HG03469 (cell line): ENCODE results near the gene LSP1.
"Not testable (repeated sequence)": the region's sequence is repeated elsewhere in the genome, so short reads cannot be mapped to it uniquely, and the experiment has no call there.

Experiments
- ATAC-seq: cut with Tn5 transposase; IDR thresholded peaks from one replicate; pipeline ENCODE4 v1.9.1; 2021; ENCODE audit warnings: mild to moderate bottlenecking, moderate library complexity, moderate number of reproducible peaks; ENCODE audit not compliant: unreplicated experiment

Gene LSP1

DNA sequence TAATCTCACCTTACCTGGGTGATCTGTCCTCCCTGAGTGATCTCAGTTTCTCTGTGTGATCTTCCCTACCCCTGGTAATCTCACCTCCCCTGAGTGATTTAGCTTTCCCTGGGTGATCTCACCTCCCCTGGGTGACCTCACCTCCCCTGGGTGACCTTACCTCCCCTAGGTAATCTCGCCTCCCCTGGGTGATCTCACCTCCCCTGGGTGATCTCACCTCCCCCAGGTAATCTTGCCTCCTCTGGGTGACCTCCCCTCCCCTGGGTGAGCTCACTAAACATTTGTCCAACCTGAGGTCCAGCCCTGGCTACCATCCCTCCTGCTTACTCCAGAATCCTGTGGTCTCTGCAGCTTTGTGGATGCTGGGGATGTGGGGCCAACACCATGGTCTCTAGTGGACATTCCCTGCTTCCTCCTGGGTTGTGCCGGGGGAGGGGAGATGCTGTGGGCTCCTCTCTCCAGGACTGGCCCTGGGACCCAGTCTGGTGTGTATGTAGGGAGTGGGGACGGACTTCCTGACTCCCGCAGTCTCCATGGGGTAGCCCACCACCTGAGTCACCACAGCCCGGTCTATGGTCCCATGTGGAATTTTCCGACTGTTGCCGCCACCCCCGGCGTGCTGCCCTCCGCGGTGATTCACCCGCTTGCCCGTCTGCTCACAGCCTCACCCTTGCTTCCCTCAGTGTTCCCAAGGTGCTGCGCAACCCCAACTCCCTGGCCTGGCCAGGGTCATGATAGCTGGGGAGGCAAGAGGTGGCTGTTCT, 9.9 kb downstream of the LSP1 start:
- ATAC-seq = no peak

DNA sequence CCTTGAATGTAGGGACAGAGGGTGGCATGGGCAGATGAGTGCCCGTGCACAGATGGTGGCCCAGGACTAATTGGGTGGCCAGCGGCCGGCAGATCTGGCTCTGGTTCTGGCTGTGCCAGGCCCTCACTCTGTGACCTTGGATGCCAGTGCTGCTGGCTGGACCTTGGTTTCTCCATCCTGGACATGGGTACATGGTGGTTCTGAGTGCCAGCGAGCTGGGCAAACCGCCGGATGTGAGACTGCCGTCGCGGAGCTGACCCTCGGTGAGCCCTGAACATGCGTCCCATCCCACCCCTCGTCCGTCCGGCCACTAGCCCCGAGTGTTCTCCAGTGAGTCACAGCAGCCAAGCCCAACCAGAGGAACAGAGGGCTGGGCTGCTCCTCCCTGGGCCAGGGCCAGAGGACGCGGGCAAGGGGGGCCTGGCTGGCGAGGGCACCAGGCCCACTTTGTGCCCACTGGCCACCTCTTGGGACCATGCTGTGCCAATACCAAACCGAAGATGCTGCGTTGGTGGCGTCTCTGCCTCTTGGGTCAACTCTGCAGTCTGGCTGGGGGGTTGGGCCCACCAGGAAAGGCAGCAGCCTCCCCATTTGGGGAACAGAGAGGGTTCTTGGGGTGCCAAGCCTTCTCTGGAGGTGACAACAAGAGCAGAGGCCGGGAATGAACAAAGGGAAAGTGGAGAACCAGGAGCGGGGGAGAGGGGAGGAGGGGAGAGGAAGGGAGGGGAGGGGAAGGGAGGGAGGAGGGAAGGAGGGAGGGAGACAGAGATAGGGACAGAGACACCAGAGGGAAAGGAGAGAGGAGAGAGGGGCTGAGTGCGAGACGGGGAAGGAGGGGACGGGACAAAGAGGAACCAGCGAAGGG, 10.7 kb downstream of the LSP1 start:
- ATAC-seq = no peak

DNA sequence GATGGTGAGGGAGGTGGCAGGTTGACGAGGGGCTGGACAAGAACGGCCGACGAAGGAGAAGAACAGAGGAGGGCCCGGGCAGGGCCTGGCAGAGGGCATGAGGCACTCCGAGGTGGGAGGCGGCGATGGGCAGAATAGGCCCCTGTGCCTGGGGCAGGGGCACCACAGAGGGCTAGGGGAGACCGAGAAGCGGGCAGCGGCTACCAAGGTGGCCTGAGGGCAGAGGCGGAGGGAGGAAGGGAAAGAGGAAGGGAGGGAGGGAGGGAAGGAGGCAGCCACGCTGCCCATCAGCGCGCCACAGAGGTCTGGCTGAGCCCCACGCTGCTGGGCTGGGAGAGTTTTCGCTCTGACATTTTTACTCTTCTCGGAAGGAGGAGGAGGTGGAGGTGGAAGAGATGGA, 11.3 kb downstream of the LSP1 start:
- no peak for ATAC-seq

DNA sequence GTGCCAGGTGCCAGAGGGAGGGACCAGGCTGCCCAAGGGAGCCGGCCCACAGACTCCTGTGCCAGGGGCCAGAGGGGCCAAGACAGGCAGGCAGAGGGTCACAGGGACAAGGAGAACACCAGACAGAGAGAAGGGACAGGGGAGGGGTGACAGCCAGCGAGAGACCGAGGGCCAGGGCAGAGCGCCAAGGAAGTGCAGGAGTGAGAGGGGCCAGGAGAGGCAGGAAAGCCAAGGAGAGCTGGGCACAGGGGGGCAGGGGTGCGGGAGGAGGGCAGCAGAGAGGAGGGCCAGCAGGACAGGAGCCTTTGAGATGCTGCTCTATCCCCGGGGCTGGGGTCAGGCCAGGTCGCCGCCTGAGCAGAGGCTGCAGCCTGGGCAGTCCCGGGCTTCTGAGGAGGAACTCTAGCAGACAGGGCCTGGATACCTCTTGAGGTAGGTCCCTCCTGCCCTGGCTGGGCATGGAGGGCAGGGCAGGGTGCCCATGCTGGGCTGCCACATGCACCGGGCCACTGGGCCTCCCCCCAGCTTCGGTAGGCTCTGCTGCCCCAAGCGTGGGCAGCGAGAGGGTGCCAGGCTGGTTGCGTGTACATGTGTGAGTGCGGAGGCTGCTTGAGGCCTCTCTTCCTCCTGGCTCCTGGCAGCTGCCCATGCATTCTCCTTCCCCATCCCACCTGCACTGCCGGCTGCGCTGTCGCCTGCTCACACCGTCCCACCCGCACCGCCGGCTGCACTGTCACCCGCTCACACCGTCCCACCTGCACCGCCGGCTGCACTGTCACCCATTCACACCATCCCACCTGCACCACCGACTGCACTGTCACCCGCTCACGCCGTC, 12.2 kb downstream of the LSP1 start:
- ATAC-seq = no peak

DNA sequence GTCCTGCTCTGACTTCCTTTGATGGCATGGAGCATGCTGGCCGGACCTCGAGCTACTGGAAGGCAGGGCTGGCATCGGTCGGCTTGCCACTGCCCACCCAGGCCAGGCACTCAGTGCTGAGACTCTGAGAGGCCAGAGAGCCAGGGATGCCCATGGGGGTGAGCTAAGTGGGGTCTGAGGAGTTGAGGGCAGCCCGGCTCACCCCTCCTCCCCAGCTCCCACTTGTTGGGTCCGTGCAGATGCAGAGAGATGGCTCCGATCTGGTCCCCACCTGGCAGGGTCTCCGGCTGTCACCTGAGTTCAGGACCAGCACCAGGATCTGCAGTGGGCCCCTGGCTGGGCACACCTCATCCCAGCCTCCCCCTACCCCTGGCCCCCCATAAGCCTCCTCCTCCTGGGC, 13.3 kb downstream of the LSP1 start:
- ATAC-seq = no peak

DNA sequence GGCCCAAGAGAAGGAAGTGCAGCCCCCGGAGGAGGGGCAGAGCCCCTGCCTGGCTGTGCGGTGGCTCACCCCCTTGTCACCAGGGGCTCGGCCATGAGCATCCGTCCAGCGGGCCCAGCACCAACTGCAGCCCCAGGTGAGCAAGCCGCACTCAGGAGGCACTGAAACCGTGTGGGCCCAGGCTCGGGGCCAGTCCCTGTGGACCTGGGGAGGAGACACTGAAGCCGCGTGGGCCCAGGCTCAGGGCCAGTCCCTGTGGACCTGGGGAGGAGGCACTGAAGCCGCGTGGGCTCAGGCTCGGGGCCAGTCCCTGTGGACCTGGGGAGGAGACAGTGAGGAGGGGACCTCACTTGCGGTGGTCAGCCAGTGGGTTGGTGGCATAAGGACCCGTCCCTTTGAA, 13.9 kb downstream of the LSP1 start:
- ATAC-seq = no peak

DNA sequence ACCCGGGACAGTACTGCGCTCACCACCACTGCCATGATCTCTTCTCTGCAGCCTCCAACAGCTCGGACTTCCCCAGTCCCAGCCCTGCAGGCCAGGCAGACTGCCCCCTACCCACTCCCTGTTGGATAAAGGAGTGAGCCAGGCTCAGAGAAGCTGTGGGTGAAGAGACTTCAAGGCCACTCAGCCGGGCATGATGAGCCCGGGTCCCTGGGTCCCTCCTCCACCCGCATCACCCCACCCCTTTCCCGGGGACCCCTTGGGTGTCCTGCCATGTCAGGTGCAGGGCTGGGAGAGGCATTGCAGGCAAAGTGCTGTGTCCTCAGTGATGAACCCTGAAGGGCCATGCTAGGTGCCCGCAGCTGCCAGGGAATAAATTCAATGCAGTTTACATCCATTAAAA, 14.5 kb downstream of the LSP1 start:
- no peak for ATAC-seq

DNA sequence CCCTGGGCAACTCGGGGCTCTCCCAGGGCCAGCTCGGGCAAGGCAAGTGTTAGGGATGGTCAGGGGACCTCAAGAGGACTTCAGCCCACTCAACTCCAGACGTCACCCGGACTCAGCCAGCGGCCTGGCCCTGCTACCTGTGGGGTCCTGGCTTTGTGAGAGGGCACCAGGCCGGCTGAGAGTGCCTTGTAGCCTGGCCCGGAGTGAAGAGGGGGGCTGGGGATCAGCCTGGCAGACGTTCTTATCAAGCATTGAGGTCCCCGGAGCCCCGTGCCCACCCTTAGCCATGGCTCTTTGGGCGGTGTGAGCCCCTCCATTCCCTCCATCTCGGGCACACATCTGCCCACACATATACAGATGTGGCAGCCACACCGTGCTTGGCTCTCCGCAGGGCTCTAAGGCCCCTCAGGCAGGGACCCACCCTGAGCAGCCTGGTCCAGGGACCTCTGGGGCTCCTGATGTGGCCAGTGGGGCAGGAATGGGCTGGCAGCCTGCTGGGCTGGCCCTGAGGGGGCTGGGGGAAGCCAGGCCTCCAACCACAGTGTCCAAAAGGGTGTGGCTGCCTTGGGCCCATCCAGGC, 15.3 kb downstream of the LSP1 start:
- no peak for ATAC-seq

DNA sequence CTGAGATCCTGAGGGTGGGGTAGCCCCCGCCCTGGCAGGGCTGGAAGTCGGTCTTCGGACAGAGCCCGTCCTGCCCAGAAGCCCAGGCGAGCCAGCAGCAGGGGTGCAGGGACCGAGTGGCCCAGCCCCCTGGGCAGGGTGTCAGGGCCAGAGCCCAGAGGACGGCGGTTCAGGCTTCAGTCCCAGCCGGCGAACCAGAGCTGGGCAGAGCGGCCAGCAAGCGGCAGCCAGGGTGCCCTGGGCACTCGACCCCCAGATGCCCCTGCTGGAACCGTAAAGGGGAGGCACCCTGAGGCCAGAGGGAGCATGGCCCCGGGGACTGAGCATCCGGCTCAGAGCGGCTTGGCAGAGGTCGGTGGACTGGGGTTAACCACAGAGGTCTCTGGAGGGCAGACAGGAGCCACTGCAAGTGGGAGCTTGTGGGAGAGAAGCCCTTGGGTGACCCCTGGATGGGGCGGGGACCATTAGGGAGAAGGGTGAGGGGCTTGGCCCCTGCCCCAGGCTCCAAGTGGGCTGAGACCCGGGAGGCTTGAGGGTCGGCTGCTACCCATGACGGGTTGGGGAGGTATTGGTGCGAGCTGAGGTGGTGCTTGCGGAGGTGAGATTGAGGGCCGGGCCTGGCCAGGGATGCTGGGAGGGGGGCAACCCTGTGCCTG, 15.9 kb downstream of the LSP1 start:
- no peak for ATAC-seq

DNA sequence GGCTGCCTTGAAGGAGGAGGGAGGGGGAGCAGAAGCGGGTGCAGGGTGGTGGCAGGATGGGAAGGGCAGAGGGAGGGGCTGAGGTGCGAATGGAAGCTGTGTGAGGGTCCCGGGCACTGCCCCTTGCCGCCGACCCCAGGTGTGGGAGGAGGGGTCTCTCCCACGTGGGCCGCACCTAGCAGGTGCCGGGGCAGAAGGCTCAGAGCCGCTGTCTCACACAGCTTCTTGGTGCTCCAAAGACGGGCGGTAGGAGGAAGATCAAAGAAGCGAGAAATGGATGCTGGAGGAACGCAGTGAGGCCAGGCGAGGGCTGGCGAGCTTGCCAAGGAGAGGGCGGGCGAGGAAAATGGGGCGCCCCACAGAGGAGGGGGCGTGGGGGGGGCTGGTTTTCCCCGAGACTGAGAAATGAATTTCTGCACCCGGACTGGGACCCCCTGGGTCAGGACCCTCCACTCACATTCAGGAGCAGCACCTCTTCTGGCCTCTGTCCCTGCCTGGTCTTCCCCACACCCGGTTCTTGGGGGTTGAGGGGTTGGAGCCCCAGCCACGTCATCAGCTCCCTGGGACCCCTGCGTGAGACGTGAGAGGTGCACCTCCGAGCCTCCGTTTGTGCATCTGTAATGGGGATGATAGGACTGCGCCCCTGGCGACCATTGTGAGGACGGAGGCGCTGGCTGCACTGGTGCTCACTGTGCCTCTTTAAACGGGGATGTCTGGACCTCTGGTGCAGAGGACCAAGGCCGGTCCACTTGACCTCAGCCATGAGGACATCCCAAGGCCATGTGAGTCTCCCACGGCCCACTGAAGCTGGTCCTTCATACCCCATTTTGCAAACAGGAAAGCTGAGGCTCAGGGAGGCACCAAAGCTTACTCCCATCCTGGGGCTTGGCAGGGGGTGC, 16.8 kb downstream of the LSP1 start:
- no peak for ATAC-seq

DNA sequence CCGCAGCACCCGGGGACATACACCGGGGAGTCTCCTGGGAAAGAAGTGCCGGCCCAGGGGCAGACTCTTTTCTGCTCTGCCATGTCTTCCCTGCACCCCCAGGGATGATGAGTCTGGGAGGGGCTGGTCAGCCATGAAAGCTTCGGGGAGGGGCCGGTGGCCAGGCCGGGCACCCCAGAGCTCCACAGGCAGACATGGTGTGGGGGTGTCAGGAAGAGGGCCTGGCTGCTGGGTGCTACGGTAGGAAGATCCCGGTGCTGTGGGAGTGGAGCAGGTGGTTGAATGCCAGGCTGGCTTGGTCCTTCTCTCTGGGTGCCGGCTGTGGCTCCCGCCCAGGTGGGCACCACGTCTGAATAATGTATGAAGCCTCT, 17.4 kb downstream of the LSP1 start:
- no peak for ATAC-seq

DNA sequence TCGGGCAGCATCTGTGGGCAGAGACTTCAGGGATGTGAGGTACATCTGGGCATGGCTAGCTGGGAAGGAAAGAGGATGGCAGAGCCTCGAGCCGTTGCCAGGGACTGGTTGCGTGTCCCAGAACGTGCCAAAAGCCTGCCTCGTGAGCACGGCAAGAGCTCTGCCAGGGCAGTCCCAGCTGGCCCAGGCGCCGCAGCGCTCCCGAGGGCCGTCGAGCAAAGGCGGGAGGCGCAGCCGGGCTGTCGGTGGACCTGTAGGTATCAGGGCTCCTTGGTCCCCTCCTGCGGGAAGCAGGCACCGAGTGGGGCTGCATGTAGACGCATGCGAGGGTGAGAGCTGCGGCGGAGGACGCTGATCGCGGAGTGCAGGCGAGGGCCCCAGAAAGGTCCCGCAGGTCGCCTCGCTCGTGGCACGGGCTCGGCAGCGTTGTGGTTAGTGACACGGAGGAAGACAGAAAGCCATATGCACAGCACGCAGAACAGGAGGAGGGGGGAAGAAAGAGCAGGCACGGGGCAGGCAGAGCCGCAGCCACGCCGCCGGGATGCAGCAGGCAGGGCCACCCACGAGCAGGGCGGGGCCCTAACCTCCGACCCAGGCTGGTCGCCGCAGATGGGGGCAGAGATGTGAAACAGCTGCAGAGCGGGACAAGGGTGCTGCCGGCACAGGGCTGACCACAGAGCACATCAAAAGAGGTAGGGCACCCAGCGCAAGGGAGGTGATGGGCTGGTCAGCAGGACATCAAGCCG, 18.0 kb downstream of the LSP1 start:
- ATAC-seq = no peak

DNA sequence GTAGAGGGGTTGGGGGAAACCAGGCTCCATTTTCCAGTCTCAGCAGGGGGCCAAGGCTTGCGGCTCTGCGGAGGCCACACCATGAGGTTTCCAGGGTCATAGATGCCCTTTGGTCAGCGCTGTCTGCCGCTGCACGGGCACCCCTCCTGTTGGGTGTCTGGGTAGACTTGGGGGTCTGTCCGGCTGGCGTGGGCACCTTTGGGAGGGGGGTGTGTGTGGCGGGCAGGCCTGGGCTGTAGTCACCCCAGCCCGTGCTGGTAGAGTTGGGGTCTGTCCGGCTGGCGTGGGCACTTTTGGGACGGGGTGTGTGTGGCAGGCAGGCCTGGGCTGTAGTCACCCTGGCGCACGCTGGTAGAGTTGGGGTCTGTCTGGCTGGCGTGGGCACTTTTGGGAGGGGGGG, 18.6 kb downstream of the LSP1 start:
- no peak for ATAC-seq

DNA sequence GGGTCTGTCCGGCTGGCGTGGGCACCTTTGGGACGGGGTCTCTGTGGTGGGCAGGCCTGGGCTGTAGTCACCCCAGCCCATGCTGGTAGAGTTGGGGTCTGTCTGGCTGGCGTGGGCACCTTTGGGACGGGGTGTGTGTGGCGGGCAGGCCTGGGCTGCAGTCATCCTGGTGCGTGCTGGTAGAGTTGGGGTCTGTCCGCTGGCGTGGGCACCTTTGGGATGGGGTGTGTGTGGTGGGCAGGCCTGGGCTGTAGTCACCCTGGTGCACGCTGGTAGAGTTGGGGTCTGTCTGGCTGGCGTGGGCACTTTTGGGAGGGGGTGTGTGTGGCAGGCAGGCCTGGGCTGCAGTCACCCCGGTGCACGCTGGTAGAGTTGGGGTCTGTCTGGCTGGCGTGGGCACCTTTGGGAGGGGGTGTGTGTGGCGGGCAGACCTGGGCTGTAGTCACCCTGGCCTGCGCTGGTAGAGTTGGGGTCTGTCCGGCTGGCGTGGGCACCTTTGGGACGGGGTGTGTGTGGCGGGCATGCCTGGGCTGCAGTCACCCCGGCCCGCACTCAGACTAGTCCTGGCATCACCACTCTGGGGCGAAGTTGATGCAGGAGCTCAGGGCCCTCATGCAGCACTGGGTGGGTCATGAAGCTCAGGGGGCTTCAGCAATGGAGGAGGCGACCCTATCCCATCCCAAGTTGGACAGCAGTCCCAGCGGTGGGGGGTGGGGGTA, 19.5 kb downstream of the LSP1 start:
- ATAC-seq = no peak

DNA sequence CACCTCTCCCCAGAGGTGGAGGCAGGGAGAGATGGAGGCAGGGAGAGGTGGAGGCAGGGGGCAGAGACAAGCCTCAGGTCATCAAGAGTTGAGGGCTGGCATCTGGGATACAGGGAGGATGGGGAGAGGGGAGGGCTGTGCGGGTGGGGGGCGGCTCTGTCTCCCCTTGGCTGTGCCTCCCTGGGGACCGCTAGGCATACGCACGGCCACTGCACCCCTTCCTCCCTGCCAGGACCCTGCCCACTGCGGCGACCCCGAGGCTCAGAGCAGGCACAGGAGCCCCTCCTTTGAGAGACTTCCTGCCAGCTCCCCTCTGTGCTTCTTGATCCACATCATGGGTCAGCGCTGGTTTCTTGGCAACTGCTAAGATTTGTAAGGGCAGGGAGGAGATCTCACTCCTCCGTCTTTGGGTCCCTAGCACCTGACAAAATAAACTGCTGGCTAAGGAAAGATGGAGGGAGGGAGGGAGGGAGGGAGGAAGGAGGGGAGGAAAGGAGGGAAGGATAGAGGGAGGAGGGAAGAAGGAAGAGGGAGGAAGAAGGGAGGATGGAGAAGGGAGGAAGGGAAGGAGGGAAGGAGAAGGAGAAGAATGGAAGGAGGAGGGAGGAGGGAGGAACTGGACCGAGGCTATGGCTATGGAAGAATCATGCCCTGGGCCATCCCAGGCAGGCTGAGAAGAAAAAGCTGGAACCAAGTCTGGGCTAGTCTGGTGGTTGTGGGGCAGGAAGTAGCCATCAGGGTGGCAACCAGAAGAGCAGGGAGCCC, 20.3 kb downstream of the LSP1 start:
- ATAC-seq = no peak

DNA sequence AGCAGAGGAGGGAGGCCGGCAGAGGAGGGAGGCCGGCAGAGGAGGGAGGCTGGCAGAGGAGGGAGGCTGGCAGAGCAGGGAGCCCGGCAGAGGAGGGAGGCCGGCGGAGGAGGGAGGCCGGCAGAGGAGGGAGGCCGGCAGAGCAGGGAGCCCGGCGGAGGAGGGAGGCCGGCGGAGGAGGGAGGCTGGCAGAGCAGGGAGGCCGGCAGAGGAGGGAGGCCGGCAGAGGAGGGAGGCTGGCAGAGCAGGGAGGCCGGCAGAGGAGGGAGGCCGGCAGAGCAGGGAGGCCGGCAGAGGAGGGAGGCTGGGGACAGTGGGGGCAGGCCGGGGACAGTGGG, 20.9 kb downstream of the LSP1 start:
- ATAC-seq = not testable (repeated sequence)

DNA sequence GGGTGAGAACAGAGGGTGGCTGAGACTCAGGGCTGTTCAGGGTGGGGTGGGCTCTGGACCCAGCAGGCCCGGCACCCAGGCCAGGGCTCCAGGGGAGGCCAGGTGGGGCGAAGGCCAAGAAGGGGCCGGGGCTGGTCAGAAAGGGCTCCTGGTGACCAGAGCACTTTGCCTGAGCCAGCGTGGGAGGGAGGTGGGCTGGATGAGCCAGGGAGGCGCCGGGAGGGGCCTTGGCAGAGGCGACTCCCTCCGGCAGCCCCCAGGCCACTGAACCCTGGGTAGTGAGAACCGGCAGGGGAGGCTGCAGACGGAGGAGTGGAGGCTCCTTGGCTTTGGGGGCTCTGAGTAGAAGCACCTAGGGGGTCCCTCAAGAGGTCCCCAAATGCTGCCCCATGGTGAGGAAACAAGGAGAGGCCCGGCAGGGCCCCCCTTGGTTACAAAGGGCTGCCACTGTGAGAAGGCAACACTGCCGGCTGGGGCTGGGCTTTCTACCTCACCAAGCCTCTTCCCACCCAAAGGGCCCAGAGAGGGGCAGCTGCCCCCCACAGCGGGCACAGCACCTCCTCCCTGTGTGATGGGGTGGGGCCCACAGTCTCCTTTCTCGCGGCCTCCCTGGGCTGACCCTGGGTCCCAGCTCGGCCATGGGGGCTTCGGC, 21.7 kb downstream of the LSP1 start:
- not testable (repeated sequence) for ATAC-seq
